ENCODE measurements around the gene EDNRA.

- no peak for TF ChIP-seq TAF1 (IDR thresholded peaks at IDR 0.05; ENCODE audit: borderline replicate concordance, low read depth, low read length)
- TF ChIP-seq FOXM1 (IDR thresholded peaks at IDR 0.05; ENCODE audit: low read depth): no peak
- TF ChIP-seq CTCF (IDR thresholded peaks at IDR 0.05): no peak
- TF ChIP-seq EP300 (IDR thresholded peaks at IDR 0.05; ENCODE audit: borderline replicate concordance in 1 of 2, low read depth in 1 of 2, low read length in 1 of 2): no peak
- no peak for TF ChIP-seq REST (IDR thresholded peaks at IDR 0.05; ENCODE audit: low read depth, low read length)
- TF ChIP-seq RAD21 (IDR thresholded peaks at IDR 0.05; ENCODE audit: low read length): no peak
- TF ChIP-seq MAX (IDR thresholded peaks at IDR 0.05; ENCODE audit: low read depth): no peak
- TF ChIP-seq POLR2AphosphoS5 (IDR thresholded peaks at IDR 0.05; ENCODE audit: low read depth, low read length): no peak
These were observed 59.1 kb downstream of the EDNRA start for GRCh38 chr4:147539959-147540358.

All from SK-N-SH (cell line).